Measurements from ENCODE around the gene HARS2. TPM values are rescaled to one million over a fixed set of nuclear protein-coding genes. Genes with fewer than 3 reads are reported as not detected.
A peak's percentile ranks its signal among the peaks of the same experiment; 100 is the strongest.
"Not testable (repeated sequence)": the region's sequence is repeated elsewhere in the genome, so short reads cannot be mapped to it uniquely, and the experiment has no call there.

Gene HARS2
- total RNA-seq, 1 donor from 2014 or later, result 37.0 TPM

- peaks cover 11% of the 10 kb centered on the region for H3K4me1 Mint-ChIP-seq (ENCODE audit: unreplicated experiment)
Observed at GRCh38 chr5:140700177-140701144, 9.2 kb downstream of the HARS2 start, which contains the start of gene ZMAT2. TSS of gene ZMAT2 (plus strand) at chr5:140700447. CDS start at chr5:140700461, 14 bp downstream.

GRCh38 chr5:140707812-140708211 lies 16.6 kb downstream of the HARS2 start:
- no peaks in the 10 kb centered on the region for H3K9me3 Mint-ChIP-seq (ENCODE audit: unreplicated experiment)
- peaks cover 6% of the 10 kb centered on the region for H3K4me1 Mint-ChIP-seq (ENCODE audit: unreplicated experiment)
- H3K36me3 Mint-ChIP-seq (ENCODE audit: low read depth, unreplicated experiment), result peaks cover 32% of the 10 kb centered on the region
- DNase-seq (ENCODE audit: low spot score), result no peak
- peaks cover 12% of the 10 kb centered on the region for H3K27me3 Mint-ChIP-seq (ENCODE audit: unreplicated experiment)
- no peak overlapping the region for H3K4me3 Mint-ChIP-seq (ENCODE audit: unreplicated experiment)
- TF ChIP-seq CTCF (IDR thresholded peaks at IDR 0.05; ENCODE audit: unreplicated experiment), result no peak
- H3K27ac Mint-ChIP-seq (ENCODE audit: unreplicated experiment), result no peak overlapping the region

More at GRCh38 chr5:140700177-140701144, 9.2 kb downstream of the HARS2 start, which contains the start of gene ZMAT2:
- no peak for TF ChIP-seq CTCF (IDR thresholded peaks at IDR 0.05; ENCODE audit: unreplicated experiment)
- H3K4me3 Mint-ChIP-seq (ENCODE audit: unreplicated experiment), result peak within 1 kb of the TSS; percentile 96
- peak; percentile 83 for DNase-seq (ENCODE audit: low spot score)
- H3K27ac Mint-ChIP-seq (ENCODE audit: unreplicated experiment), result peak within 1 kb of the TSS; percentile 71
- peaks cover 11% of the 10 kb centered on the region for H3K27me3 Mint-ChIP-seq (ENCODE audit: unreplicated experiment)
- peaks cover 59% of the 10 kb centered on the region for H3K36me3 Mint-ChIP-seq (ENCODE audit: low read depth, unreplicated experiment)
- no peaks in the 10 kb centered on the region for H3K9me3 Mint-ChIP-seq (ENCODE audit: unreplicated experiment)

- H3K27me3 Mint-ChIP-seq (ENCODE audit: unreplicated experiment); H3K27ac Mint-ChIP-seq (ENCODE audit: unreplicated experiment); H3K9me3 Mint-ChIP-seq (ENCODE audit: unreplicated experiment); H3K4me1 Mint-ChIP-seq (ENCODE audit: unreplicated experiment); DNase-seq (ENCODE audit: low spot score); H3K4me3 Mint-ChIP-seq (ENCODE audit: unreplicated experiment): not testable (repeated sequence)
- H3K36me3 Mint-ChIP-seq (ENCODE audit: low read depth, unreplicated experiment), result peaks cover 27% of the 10 kb centered on the region
Observed at GRCh38 chr5:140708787-140709186, 17.5 kb downstream of the HARS2 start.

GRCh38 chr5:140710899-140711552 lies 19.8 kb downstream of the HARS2 start:
- peaks cover 10% of the 10 kb centered on the region for H3K27me3 Mint-ChIP-seq (ENCODE audit: unreplicated experiment)
- DNase-seq (ENCODE audit: low spot score), result peak; percentile 77
- peak overlapping the region; percentile 93 for H3K4me3 Mint-ChIP-seq (ENCODE audit: unreplicated experiment)
- TF ChIP-seq CTCF (IDR thresholded peaks at IDR 0.05; ENCODE audit: unreplicated experiment), result no peak
- H3K36me3 Mint-ChIP-seq (ENCODE audit: low read depth, unreplicated experiment), result peaks cover 11% of the 10 kb centered on the region
- H3K4me1 Mint-ChIP-seq (ENCODE audit: unreplicated experiment), result peaks cover 6% of the 10 kb centered on the region
- no peaks in the 10 kb centered on the region for H3K9me3 Mint-ChIP-seq (ENCODE audit: unreplicated experiment)
- peak overlapping the region; percentile 87 for H3K27ac Mint-ChIP-seq (ENCODE audit: unreplicated experiment)

- DNase-seq (ENCODE audit: low spot score), result no peak
- peaks cover 6% of the 10 kb centered on the region for H3K4me1 Mint-ChIP-seq (ENCODE audit: unreplicated experiment)
- H3K27me3 Mint-ChIP-seq (ENCODE audit: unreplicated experiment), result peaks cover 10% of the 10 kb centered on the region
- H3K4me3 Mint-ChIP-seq (ENCODE audit: unreplicated experiment), result no peak overlapping the region
- no peak for TF ChIP-seq CTCF (IDR thresholded peaks at IDR 0.05; ENCODE audit: unreplicated experiment)
- no peak overlapping the region for H3K27ac Mint-ChIP-seq (ENCODE audit: unreplicated experiment)
- peaks cover 5% of the 10 kb centered on the region for H3K36me3 Mint-ChIP-seq (ENCODE audit: low read depth, unreplicated experiment)
- H3K9me3 Mint-ChIP-seq (ENCODE audit: unreplicated experiment), result no peaks in the 10 kb centered on the region
Observed at GRCh38 chr5:140711794-140712193, 20.5 kb downstream of the HARS2 start.
